ENCODE results near the gene C4BPA.

The C4BPA gene

DNA sequence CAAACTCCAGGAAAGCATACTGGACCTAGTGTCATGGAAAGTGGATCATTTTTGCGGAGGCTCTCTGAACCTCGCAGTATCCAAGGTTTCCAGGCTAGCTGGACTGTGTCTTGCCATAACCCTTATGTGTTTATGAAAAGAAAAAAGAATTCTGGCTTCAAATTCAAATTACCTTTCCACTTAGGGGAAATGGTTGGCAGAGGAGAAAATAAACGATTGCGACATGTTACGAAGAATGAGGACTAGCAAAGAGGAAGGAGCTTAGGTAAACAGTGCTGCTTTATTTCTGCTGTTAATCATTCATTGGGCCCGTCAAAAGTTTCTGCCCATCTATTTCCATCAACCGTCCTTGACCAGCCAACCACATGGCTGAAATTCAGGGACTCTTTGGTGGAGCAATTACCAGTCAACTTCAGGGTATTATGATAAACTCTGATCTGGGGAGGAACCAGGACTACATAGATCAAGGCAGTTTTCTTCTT is at the start of gene C4BPA:
Gene C4BPA, plus strand, starts transcription at position 342 of the 482 bp plus-strand sequence. CDS start 8,793 bp downstream, outside the sequence.
- no peaks in the 10 kb centered on the region for H3K9me3 Mint-ChIP-seq
- H3K27ac Mint-ChIP-seq = no peak within 1 kb of the TSS
- no peak for DNase-seq (ENCODE audit: low spot score)
- H3K27me3 Mint-ChIP-seq (ENCODE audit: low read depth) = peaks cover 13% of the 10 kb centered on the region
- H3K4me3 Mint-ChIP-seq = no peak within 1 kb of the TSS
- no peaks in the 10 kb centered on the region for H3K36me3 Mint-ChIP-seq (ENCODE audit: low read depth)
- peaks cover 3% of the 10 kb centered on the region for H3K4me1 Mint-ChIP-seq (ENCODE audit: low read depth)

DNA sequence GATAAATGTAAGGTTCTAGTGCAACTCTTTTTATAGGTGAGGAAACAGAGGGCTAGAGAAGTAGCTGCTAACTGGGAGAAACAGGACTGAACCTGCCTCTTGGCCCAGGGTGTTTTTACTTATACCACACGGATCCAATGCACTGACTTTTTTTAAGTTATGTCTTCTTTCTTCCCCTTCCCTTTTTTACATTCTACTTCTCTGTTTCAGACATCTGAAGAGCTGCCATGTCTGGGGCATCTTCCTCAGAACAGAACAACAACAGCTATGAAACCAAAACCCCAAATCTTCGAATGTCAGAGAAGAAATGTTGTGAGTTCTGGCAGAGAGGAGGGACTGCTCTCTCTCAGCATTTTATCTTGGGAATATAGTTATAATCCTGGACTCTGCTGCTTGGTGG is 49.5 kb upstream of the C4BPA start:
- Mint-ChIP-seq H3K27me3 (ENCODE audit: low read depth) (peaks cover 9% of the 10 kb centered on the region), H3K4me3 (peak overlapping the region; percentile 25), H3K36me3 (ENCODE audit: low read depth) (peaks cover 2% of the 10 kb centered on the region), H3K4me1 (ENCODE audit: low read depth) (peaks cover 30% of the 10 kb centered on the region), H3K9me3 (no peaks in the 10 kb centered on the region), H3K27ac (no peak overlapping the region)
- DNase-seq (ENCODE audit: low spot score) = no peak

DNA sequence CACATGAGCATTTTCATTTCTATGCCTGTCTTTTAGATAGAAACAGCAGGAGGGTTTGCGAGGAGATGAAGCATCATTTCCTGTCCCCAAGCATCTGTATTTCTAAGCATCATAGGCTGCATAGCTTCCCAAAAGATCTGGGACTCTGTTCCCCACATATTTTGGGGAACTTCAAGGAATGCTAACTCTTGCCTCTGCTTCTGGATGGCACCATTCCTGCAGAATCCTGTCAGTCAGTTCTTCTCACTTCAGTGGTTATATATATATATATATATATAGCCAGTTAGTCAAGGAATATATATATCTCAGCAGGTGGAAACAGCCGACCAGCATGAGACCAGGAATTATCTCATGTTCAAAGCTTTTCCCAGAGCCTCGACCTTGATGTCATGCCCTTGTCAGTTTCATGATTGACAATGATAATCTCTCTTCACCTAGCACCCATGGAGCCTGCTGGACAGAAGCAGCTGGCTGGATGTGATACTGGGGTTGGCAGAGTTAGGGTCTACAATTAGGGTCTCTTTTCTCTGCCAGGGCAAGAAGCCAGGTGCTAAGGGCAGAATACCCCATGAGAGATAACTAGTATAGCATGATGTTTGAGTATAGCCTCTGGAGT is 48.5 kb upstream of the C4BPA start:
- Mint-ChIP-seq H3K4me1 (ENCODE audit: low read depth) (peaks cover 23% of the 10 kb centered on the region), H3K27me3 (ENCODE audit: low read depth) (peaks cover 9% of the 10 kb centered on the region), H3K36me3 (ENCODE audit: low read depth) (no peaks in the 10 kb centered on the region), H3K9me3 (no peaks in the 10 kb centered on the region), H3K4me3 (no peak overlapping the region), H3K27ac (no peak overlapping the region)
- no peak for DNase-seq (ENCODE audit: low spot score)

DNA sequence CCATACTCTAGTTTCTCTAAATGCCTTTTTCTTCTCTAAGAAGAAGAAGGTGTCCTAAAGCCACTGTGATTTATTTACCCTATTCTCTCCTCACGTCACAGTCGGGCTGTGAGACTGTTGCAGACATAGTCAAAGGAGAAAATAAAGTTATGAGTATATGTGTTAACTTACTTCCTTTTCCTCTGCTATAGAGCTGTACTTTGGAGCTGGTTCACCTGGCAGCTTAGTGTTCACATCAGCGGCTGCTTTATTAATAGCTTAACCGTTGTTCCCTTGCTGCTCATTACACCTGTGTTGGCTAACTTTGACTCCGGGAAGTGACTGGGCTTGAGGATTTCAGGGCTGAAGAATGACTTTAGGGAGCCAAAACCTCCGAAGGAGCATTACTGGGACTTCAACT is 47.4 kb upstream of the C4BPA start:
- Mint-ChIP-seq H3K27me3 (ENCODE audit: low read depth) (peaks cover 9% of the 10 kb centered on the region), H3K4me3 (no peak overlapping the region), H3K27ac (no peak overlapping the region), H3K9me3 (no peaks in the 10 kb centered on the region), H3K4me1 (ENCODE audit: low read depth) (peaks cover 15% of the 10 kb centered on the region), H3K36me3 (ENCODE audit: low read depth) (no peaks in the 10 kb centered on the region)
- DNase-seq (ENCODE audit: low spot score) = no peak

DNA sequence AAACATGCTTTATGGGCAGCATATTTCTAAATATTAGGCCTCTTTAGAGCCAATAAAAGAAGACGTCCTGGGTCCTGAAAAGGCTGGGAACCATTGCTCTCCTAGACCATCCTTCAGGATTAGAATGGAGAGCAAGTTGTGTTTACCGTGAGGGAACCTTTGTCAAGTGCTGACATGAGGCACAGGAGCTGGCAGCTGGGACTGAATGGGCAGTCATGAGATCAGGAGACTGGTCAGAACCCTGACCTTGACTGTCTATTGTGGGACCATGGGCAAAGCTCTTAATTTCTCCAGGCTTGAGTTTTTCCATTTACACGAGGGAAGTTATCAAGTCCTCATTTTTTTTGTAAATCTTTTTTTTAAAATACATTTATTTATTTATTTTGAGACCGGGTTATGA is 45.8 kb upstream of the C4BPA start:
- no peak for DNase-seq (ENCODE audit: low spot score)
- H3K27me3 Mint-ChIP-seq (ENCODE audit: low read depth) = peaks cover 9% of the 10 kb centered on the region
- no peak overlapping the region for H3K27ac Mint-ChIP-seq
- H3K4me1 Mint-ChIP-seq (ENCODE audit: low read depth) = peaks cover 5% of the 10 kb centered on the region
- H3K4me3 Mint-ChIP-seq = no peak overlapping the region
- H3K9me3 Mint-ChIP-seq = no peaks in the 10 kb centered on the region
- H3K36me3 Mint-ChIP-seq (ENCODE audit: low read depth) = no peaks in the 10 kb centered on the region

DNA sequence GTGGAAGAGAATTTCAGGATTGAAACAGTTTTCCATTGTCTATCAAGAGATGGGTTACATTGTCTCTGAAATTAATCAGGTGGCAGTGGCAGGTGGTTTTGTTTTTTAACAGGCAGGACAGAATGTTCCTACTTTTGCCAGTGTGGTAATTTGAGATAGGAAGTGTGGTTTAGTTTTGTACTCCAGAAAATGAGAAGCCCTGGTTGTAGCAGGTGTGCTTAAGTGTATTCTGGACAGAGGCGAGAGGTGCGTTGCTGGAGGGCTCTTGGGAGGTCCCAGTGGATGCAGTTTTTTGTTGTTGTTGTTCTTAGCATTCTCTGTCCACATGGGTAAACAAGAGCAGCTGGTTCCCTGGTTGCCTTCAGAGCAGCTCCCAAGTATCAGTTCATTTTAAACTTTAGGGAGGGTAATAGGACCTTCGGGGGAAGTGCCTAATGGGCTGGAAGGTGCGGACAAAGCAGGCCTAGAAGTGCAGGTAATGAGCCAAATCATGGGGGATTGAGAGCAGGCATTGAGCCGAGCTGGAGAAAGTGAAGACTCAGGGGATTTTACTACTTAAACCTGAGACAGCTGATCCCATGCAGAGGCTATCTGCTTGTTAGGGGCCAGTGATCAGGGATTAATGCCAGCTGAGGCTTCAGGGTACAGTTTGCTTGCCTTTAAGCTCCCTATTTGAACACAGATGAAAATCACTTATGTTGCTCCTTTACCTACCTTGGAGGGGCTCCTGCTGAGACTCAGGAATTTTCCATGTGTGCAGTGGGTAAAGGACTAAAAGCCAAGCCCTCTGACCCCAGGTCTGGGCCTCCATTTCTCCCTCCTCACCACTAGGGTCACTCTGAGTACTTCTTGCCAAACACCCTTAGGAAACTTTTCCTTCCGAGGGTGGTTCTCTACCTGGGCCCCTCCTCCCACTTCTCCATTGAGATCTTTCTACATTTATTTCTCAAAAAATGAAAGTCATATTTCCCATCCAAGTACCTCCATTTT is 44.9 kb upstream of the C4BPA start:
- Mint-ChIP-seq H3K36me3 (ENCODE audit: low read depth) (no peaks in the 10 kb centered on the region), H3K27ac (no peak overlapping the region), H3K9me3 (no peaks in the 10 kb centered on the region), H3K27me3 (ENCODE audit: low read depth) (peaks cover 9% of the 10 kb centered on the region), H3K4me1 (ENCODE audit: low read depth) (peaks cover 5% of the 10 kb centered on the region), H3K4me3 (no peak overlapping the region)
- no peak for DNase-seq (ENCODE audit: low spot score)

DNA sequence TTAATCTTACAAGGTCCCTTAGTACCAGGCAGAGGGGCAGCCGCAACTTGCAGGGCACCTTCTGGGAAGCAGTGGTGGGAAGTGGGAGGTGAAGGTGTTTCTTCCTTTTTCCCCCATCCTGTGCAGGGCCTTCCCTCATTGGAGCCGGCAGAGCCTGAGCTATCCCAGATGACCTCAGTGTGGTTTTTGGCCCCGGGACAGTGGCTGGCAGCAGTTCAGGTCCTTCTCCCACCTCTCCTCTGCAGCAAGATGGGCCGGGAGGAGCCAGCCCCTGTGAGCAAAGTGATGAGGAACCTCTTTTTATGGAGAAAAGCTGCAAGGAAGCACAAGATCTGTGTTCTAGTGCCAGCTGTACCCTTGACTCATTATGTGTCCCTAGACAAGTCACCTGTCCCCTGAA is 44.2 kb upstream of the C4BPA start:
- H3K36me3 Mint-ChIP-seq (ENCODE audit: low read depth) = no peaks in the 10 kb centered on the region
- H3K4me3 Mint-ChIP-seq = no peak overlapping the region
- no peak for DNase-seq (ENCODE audit: low spot score)
- H3K27me3 Mint-ChIP-seq (ENCODE audit: low read depth) = peaks cover 9% of the 10 kb centered on the region
- no peaks in the 10 kb centered on the region for H3K9me3 Mint-ChIP-seq
- peaks cover 2% of the 10 kb centered on the region for H3K4me1 Mint-ChIP-seq (ENCODE audit: low read depth)
- no peak overlapping the region for H3K27ac Mint-ChIP-seq

DNA sequence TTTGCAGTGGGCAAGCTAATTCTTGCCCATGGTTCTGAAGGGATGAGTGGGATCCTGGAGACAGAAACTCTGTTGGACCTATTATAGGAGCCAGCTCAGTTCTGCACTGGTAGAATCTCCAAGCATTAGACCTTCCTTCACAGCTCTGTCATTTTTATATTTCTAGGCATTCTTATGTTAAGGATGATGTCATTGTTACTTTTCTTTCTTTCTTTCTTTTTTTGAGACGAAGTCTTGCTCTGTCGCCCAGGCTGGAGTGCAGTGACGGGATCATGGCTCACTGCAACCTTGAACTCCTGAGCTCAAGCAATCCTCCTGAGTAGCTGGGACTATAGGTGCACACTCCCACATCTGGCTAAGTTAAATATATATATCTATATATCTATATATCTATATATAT is 43.4 kb upstream of the C4BPA start:
- Mint-ChIP-seq H3K4me1 (ENCODE audit: low read depth) (no peaks in the 10 kb centered on the region), H3K9me3 (no peaks in the 10 kb centered on the region), H3K36me3 (ENCODE audit: low read depth) (no peaks in the 10 kb centered on the region), H3K27ac (no peak overlapping the region), H3K27me3 (ENCODE audit: low read depth) (peaks cover 7% of the 10 kb centered on the region), H3K4me3 (no peak overlapping the region)
- no peak for DNase-seq (ENCODE audit: low spot score)

DNA sequence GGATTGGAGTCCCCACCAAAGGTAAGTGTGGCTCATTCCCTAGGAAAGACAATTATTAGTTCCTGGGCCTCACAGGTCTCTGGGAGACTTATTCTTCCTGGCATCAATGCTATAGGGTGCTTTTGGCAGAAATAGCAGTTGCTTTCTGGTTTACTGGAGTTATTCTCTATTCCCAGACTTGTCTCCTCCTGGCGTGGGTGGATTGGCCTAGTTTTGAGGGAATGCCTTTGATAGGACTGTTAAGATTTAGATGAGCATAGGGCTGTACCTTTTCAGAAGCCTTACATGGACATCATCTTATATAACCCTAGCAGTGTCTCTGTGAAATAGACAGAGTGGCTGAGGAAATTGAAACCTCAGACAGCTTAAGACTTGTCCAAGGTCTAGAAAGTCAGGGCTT is 42.0 kb upstream of the C4BPA start:
- H3K9me3 Mint-ChIP-seq = no peaks in the 10 kb centered on the region
- DNase-seq (ENCODE audit: low spot score) = no peak
- no peak overlapping the region for H3K27ac Mint-ChIP-seq
- H3K27me3 Mint-ChIP-seq (ENCODE audit: low read depth) = no peaks in the 10 kb centered on the region
- no peak overlapping the region for H3K4me3 Mint-ChIP-seq
- H3K4me1 Mint-ChIP-seq (ENCODE audit: low read depth) = no peaks in the 10 kb centered on the region
- no peaks in the 10 kb centered on the region for H3K36me3 Mint-ChIP-seq (ENCODE audit: low read depth)

DNA sequence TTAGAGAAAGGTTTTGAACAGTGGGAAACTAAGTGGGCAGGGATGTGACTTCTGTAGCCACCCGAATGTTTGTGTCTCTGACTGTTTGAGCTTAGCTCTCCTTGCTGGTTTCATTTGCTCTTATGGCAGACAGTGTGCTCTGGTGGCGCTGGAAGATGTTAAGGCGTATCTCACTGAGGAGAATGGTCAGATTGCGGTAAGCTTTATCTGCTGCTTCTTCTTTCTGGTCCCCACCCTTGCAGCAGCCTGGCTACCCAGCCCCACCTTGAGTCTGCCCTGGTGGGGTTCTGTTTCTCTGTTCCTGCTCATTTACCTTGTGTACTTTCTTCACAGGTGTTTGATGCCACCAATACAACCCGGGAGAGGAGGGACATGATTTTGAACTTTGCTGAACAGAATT is 41.0 kb upstream of the C4BPA start:
- Mint-ChIP-seq H3K27ac (no peak overlapping the region), H3K4me1 (ENCODE audit: low read depth) (no peaks in the 10 kb centered on the region), H3K9me3 (no peaks in the 10 kb centered on the region), H3K4me3 (no peak overlapping the region), H3K27me3 (ENCODE audit: low read depth) (no peaks in the 10 kb centered on the region), H3K36me3 (ENCODE audit: low read depth) (no peaks in the 10 kb centered on the region)
- no peak for DNase-seq (ENCODE audit: low spot score)

DNA sequence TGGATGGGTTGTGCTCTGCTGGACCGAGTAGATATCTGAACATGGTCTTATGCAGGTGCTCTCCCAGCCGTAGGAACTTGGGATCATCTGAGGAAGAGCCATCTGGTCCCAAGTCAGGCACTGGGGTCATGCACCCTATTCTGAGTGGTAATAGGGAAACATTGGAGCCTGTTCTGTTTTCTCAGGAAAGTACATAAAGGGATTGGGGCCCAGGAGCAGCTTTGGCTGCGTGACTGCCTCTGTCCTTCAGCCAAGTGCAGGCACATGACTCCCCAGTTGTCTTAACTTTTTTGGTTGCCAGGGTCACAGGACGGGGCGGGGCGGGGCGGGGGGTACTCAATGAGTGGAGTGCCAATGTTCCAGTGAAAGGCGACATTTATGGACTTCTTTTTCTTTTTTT is 39.5 kb upstream of the C4BPA start:
- Mint-ChIP-seq H3K27ac (no peak overlapping the region), H3K27me3 (ENCODE audit: low read depth) (peaks cover 2% of the 10 kb centered on the region), H3K4me1 (ENCODE audit: low read depth) (peaks cover 5% of the 10 kb centered on the region), H3K36me3 (ENCODE audit: low read depth) (no peaks in the 10 kb centered on the region), H3K9me3 (no peaks in the 10 kb centered on the region), H3K4me3 (no peak overlapping the region)
- no peak for DNase-seq (ENCODE audit: low spot score)

DNA sequence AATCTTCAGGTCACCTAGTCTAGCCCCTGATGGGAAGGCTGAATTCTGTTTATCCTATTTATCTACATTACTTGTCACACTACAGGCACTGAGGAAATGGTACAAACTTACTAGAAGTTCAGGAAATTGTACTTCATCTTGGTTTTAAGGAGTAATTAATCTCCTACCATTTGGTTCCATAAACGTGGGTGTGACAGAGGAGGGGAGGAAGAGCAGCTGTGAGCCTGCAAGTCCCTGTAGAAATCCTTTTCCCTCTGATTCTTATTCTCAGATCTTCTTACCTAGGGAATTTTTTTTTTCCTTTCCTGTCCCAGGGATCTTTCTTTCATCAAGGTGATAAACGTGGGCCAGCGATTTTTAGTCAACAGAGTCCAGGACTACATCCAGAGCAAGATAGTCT is 36.8 kb upstream of the C4BPA start:
- H3K9me3 Mint-ChIP-seq = no peaks in the 10 kb centered on the region
- H3K27ac Mint-ChIP-seq = no peak overlapping the region
- peaks cover 21% of the 10 kb centered on the region for H3K4me1 Mint-ChIP-seq (ENCODE audit: low read depth)
- H3K4me3 Mint-ChIP-seq = no peak overlapping the region
- peaks cover 2% of the 10 kb centered on the region for H3K27me3 Mint-ChIP-seq (ENCODE audit: low read depth)
- DNase-seq (ENCODE audit: low spot score) = no peak
- no peaks in the 10 kb centered on the region for H3K36me3 Mint-ChIP-seq (ENCODE audit: low read depth)

DNA sequence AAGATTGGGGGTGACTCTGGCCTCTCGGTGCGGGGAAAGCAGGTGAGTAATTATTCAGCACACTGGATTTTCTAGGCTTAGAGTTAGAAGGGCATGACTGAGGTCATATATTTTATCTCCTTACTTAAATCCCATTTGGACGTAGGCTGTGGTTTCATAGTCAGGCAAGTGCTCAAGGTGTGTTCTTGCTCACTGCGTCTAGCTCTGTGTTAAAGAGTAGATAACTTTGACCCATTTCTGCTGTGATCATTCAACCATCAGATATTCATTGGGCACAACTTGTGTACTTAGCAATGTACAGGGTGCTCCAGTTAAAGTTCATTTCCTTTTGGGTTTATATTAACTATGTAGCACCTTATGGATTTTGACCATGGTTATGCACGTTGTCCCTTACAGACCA is 36.4 kb upstream of the C4BPA start:
- Mint-ChIP-seq H3K27ac (no peak overlapping the region), H3K27me3 (ENCODE audit: low read depth) (peaks cover 2% of the 10 kb centered on the region), H3K4me1 (ENCODE audit: low read depth) (peaks cover 21% of the 10 kb centered on the region), H3K4me3 (no peak overlapping the region), H3K36me3 (ENCODE audit: low read depth) (no peaks in the 10 kb centered on the region), H3K9me3 (no peaks in the 10 kb centered on the region)
- DNase-seq (ENCODE audit: low spot score) = no peak

DNA sequence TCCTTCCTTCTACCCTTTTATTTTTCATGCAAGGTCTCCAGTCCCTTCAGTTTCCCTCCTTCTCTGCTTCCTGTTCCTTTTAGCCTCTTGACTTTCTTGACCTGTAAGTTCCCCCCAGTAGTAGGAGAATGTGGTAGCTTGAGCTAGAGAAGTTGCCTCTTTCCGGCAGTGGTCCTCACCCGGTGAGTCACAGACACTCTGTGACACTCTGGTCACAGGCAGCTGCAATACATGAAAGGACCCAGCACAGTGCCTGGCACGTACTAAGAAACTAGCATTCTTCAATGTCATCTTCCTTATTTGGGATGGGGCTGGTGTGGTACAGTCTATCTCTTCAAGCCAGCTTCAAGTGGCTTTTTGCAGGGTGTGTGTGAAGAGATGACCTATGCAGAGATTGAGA is 35.0 kb upstream of the C4BPA start:
- H3K27ac Mint-ChIP-seq = no peak overlapping the region
- peaks cover 10% of the 10 kb centered on the region for H3K27me3 Mint-ChIP-seq (ENCODE audit: low read depth)
- H3K4me1 Mint-ChIP-seq (ENCODE audit: low read depth) = peaks cover 21% of the 10 kb centered on the region
- DNase-seq (ENCODE audit: low spot score) = no peak
- H3K9me3 Mint-ChIP-seq = no peaks in the 10 kb centered on the region
- H3K4me3 Mint-ChIP-seq = no peak overlapping the region
- no peaks in the 10 kb centered on the region for H3K36me3 Mint-ChIP-seq (ENCODE audit: low read depth)

All from T-helper 2 cell treated with Interferon-gamma antibody and Interleukin-4, amounts not matched to agents 5 μg/mL and 100 μg/mL, for 36 hours (primary cell).